GM21619 (cell line): Measurements from ENCODE around the gene HIF1A.
"Not testable (repeated sequence)": the region's sequence is repeated elsewhere in the genome, so short reads cannot be mapped to it uniquely, and the experiment has no call there.

Experiments used
- ATAC-seq: cut with Tn5 transposase; IDR thresholded peaks from one replicate; pipeline ENCODE4 v1.9.1; 2021; ENCODE audit not compliant: unreplicated experiment

The HIF1A gene

GRCh38 chr14:61706096-61706690 lies 10.9 kb downstream of the HIF1A start:
- no peak for ATAC-seq

- not testable (repeated sequence) for ATAC-seq
Measured at GRCh38 chr14:61707774-61708173, 12.5 kb downstream of the HIF1A start.

- ATAC-seq: not testable (repeated sequence)
Measured at GRCh38 chr14:61708693-61709092, 13.4 kb downstream of the HIF1A start.

- ATAC-seq: no peak
Measured at GRCh38 chr14:61710853-61711817, 15.8 kb downstream of the HIF1A start.

- no peak for ATAC-seq
Measured at GRCh38 chr14:61712137-61712536, 16.8 kb downstream of the HIF1A start.

GRCh38 chr14:61713724-61714437 lies 18.6 kb downstream of the HIF1A start:
- ATAC-seq: no peak

- no peak for ATAC-seq
Measured at GRCh38 chr14:61716956-61717355, 21.6 kb downstream of the HIF1A start.

- ATAC-seq: no peak
Measured at GRCh38 chr14:61718039-61718438, 22.7 kb downstream of the HIF1A start.

- no peak for ATAC-seq
Measured at GRCh38 chr14:61719344-61720293, 24.3 kb downstream of the HIF1A start.

- ATAC-seq: no peak
Measured at GRCh38 chr14:61720294-61720661, 25.0 kb downstream of the HIF1A start.

- no peak for ATAC-seq
Measured at GRCh38 chr14:61720741-61721140, 25.4 kb downstream of the HIF1A start.

- no peak for ATAC-seq
Measured at GRCh38 chr14:61724133-61724532, 28.8 kb downstream of the HIF1A start.

GRCh38 chr14:61726778-61727658 lies 31.7 kb downstream of the HIF1A start:
- no peak for ATAC-seq

- ATAC-seq: no peak
Measured at GRCh38 chr14:61730756-61731373, 35.6 kb downstream of the HIF1A start.

GRCh38 chr14:61733972-61734371 lies 38.7 kb downstream of the HIF1A start:
- ATAC-seq: no peak

GRCh38 chr14:61736751-61737150 lies 41.4 kb downstream of the HIF1A start:
- ATAC-seq: no peak

GRCh38 chr14:61737915-61738314 lies 42.6 kb downstream of the HIF1A start:
- ATAC-seq: no peak

GRCh38 chr14:61739133-61739532 lies 43.8 kb downstream of the HIF1A start:
- no peak for ATAC-seq

GRCh38 chr14:61742371-61742770 lies 47.1 kb downstream of the HIF1A start:
- no peak for ATAC-seq
